HG03159 (cell line): ENCODE measurements around the gene THTPA.
A peak's percentile ranks its signal among the peaks of the same experiment; 100 is the strongest.

Experiments used
- ATAC-seq: cut with Tn5 transposase; IDR thresholded peaks from one replicate; pipeline ENCODE4 v1.9.1; 2021; ENCODE audit warnings: mild to moderate bottlenecking, moderate library complexity; ENCODE audit not compliant: unreplicated experiment

THTPA gene

DNA sequence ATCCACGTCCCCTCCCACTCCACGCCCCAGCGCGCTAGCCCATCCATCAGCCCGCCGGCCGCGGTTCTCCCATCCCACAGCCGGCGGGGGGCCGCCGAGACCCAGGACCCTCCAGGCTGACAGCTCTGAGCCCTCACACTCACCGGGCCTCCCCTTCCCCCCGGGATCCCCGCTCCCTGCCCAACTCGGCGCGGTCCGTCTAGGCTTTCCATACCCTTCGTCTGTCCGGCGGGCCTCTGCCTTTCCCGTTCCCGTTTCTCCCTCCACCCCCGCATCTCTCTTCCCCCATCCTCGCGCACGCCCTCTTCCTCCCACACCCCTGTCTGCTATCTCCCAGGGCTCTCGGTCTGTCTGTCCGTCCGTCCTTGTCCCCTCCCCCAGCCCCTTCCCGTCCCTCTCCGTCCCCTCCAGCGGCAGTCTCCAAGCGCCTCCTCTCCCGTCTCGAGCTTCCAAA lies 5.2 kb upstream of the THTPA start:
- no peak for ATAC-seq

DNA sequence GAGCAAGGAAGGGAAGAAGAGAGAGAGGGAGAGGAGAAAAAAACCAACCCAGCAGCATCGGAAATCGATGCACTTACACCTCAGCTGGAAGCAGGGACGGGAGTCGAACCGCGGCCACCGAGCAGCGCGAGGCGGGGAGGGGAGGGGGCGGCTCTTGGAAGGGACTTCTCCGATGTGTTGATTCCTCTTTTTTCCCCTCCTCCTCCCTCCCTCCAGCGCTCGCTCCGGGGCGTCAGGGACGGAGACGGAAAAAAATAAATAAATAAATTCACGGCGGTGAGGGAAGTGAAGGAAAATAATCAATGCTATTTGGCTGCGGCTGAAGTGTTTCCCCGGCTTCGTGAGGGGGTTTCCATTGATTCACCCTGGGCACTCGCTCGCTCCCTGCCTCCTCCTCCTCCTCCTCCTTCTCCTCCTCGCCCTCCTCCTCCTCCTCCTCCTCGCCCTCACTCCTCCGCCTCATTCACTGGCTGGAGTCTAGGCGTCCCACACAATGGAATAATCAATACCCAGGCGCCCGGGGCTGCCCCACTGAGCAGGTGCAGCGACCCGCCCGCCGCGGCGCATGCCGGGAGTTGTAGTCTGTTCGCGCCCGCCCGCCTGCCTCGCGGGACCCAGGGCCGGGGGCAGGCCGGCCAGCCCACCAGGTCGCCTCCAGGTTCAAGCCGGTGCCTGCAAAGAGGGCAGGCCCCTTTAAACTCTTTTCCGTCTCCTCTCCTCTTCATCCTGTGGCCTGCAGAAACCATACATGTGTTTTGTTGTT lies 4.6 kb upstream of the THTPA start, which contains the start of gene ZFHX2:
ZFHX2 (minus strand) TSS at position 500 of the 763 bp plus-strand sequence. CDS start 16,440 bp downstream, outside the sequence.
- ATAC-seq: peak; percentile 54

DNA sequence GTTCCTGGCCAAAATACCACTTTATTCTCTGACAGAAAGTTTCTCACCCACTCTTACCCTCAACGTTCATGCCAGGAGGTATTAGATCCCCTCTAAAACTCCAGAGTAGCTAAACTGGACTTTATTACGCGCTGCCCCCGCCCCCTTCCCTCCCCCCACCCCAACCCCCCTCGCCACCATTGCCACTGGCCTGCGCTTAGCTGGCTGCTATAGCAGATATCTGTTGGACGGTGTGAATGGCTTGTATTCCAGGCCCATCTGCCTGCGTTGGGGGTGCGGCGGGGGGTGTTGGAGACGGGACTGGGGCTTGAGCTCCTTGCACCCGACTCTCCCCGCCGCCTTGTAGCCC lies 564 bp upstream of the THTPA start:
- peak; percentile 2 for ATAC-seq

- ATAC-seq: no peak
Observed at GRCh38 chr14:23556700-23557440, 799 bp downstream of the THTPA start.

GRCh38 chr14:23557521-23557920 lies 1.4 kb downstream of the THTPA start:
- ATAC-seq: no peak

- ATAC-seq: no peak
Observed at GRCh38 chr14:23557946-23558345, 1.9 kb downstream of the THTPA start.

GRCh38 chr14:23558346-23559009 lies 2.4 kb downstream of the THTPA start:
- ATAC-seq: no peak

DNA sequence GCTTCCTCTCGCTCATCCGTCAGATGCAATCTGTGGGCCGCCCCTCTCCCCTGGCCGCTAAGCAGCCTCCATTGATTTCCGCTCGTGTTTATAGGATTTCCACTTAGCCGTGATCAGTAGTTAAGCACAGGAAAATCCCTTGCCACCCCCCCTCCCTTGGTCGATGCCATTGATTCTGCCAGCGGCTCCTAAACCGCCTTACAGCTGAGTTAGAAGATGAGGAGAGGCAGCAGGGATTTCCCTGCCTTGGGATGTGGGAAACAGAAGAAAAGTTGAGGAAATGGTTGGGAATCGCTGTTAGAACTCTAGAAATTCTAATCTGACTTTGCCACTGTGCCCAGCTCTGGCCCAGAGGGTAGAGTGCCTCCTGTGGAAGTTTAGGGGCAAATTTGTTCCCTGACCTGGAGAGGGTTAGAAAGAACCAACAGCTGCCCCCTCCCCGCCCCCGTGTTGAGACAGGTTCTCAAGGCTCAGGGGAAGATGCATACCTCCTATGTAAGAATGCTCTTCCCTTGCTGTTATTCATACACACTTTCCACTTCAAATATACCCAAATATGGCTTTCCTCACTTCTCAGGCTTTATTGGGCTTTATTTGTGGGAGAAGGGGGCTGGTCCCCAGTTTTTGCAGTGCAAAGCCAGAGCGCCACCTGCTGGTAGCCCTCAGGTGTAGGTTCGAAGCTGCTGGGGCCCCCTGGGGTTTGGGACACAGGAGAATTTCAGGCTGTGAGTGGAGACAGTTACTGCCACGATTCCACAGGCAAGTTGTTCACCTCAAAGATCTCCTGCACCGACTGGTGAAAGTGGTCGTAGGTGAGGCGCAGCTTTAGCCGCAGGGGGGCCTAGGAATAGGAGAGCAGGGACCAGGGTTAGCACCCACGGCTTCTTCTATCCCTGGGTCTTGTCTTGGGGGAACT lies 3.2 kb downstream of the THTPA start:
- no peak for ATAC-seq

DNA sequence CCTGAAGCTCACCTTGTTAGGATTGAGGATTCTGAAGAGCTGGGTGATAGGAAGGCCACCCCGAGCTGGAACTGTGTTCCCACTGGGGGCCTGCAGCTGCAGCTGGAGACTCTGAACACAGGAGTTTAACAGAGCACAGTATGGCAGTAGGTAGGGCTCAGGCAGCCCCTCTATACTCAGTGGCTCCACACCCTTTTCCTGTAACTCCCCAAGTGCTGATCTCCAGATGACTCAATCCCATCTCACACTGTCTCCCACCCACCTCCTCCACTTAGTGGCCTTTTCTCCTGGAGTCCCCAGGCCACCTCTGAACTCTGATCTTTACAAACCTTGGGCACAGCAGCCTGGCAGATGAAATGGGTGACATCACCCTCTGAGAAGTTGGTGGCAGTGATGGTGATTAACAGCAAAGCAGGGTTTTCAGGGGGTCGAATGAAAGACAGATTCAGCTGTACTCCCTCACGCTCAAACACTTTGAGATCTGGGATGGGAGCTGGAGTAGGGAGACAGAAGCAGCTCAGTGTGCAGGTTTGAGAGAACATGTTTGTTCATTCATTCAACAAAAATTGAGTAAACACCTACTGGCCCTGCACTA lies 4.0 kb downstream of the THTPA start:
- no peak for ATAC-seq

DNA sequence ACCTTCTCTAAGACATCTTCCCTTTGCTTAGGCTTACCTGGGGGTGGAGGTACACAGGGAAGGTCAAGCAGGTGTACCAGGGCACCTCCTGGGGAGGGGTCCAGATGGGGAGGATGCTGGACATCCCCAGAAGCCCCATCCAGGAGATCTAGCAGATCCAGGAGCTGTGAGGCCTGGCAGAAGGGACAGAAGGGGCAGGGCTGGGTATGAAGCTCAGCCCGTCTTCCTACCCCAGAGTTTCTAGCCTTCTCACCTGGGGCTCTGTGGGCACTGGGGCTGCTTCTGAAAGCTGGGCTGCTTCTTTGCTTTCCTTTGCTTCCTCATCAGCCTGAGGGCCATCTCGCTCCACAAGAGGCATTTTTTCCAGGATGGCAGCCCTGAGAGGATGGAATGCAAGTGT lies 5.2 kb downstream of the THTPA start:
- no peak for ATAC-seq

- no peak for ATAC-seq
Observed at GRCh38 chr14:23561873-23562821, 6.1 kb downstream of the THTPA start.

DNA sequence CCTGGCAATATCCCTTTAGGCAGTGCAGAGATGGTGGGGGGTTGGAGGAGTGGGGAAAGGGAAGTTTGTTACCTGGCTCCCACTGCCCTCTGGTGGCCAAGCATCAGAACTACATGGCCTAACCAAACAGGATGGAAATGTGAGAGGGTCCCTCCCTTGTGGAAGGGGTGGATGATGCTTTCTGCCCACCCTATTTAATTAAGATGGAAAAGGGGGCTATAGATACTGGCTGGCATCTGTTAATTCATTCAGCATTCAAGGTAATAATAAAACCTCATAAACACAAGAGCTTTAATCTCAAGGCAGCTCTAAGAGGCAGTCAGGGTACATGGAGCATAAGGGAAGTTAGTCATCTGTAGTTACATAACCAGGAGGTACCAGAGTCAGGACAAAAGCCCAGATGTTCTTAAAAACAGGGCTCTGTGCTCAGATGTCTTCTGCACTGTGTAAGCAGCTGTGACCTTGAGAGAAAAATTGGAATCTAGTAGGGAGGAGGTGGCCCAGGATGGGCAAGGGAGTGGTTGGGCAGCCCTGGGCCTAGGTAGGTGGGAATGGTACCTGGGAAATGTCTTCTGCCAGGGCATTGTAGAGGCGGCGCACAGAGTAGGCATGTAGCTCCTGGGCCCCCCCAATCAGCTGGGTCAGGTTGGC lies 6.9 kb downstream of the THTPA start:
- no peak for ATAC-seq

- ATAC-seq: no peak
Observed at GRCh38 chr14:23563473-23564180, 7.6 kb downstream of the THTPA start.

- ATAC-seq: no peak
Observed at GRCh38 chr14:23564181-23564812, 8.2 kb downstream of the THTPA start.

GRCh38 chr14:23564876-23565275 lies 8.8 kb downstream of the THTPA start:
- ATAC-seq: no peak

DNA sequence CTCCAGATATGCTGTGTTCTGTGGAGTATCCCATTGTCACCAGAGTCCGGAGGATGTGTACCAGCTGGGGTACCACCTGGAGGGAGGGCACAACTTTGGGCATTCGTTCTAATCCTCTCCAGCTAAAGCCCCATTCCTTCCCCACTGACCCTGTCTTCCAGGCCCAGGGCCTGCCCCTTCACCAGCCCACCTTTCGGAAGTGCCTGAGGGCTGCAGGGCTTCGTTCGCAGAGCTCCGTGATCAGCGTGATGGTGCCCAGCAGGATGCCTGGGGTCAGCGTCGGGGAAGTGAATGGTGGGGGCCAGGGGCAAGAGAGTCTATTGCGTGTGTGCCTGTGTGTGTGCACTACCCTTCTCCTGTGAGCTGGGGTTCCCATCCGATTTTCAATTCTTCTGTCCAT lies 9.6 kb downstream of the THTPA start:
- no peak for ATAC-seq

- ATAC-seq: no peak
Observed at GRCh38 chr14:23566112-23566777, 10.2 kb downstream of the THTPA start.
